Stimulated activated CD8-positive, alpha-beta memory T cell treated with anti-CD3 and anti-CD28 coated beads, Interleukin-15, amount 100 ng/mL, for 1 hour (primary cell): Measurements from ENCODE around the gene EI24.
"Not testable (repeated sequence)": the region's sequence is repeated elsewhere in the genome, so short reads cannot be mapped to it uniquely, and the experiment has no call there.

Experiments
- DNase-seq: peaks from one replicate; pipeline ENCODE4 v3.0.0-alpha.2; 2020; ENCODE audit warnings: low read depth

The EI24 gene

DNA sequence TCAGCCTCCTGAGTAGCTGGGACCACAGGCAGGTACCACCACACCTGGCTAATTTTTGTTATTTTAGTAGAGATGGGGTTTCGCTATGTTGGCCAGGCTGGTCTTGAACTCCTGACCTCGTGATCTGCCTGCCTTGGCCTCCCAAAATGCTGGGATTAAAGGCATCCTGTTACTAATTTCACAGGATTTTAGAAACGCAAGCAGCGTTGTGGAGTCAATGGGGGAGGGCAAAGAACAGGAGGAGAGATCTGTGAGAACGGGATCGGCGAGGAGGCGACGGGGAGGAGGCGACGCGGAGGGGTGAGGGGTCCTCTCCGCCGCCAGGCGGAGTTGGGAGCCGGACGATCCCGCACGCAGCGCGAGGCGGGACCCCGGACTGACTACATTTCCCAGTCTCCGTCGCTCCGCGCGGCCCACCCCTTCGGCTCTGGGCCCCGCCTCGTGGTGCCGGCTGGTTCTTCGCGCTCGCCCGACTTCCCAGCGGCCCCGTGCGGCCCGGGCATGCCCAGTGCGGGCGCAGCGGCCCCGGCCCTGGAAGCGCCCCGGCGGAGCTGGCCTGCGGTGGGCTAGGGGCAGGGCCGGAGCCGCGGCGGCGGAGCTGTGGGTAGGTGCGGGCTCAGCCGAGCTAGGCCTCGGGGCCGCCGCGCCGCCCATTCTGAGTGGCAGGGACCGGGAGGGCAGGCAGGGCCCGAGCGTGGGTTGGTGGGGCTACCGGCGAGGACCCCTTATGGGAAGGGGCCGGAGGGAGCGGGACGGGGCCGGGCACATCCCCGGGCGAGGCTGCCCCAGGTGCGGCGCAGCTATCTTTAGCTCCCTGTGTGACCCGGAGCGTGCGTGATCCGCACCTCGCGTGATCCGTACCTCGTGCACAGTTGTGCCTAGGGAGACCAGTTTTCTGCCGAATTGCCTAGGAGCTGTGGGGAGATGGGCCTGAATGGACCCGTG lies at the start of gene EI24:
TSS of gene EI24 (plus strand) at position 508 of the 945 bp plus-strand sequence. CDS start 3,051 bp downstream, outside the sequence.
- peak; percentile 66 for DNase-seq

DNA sequence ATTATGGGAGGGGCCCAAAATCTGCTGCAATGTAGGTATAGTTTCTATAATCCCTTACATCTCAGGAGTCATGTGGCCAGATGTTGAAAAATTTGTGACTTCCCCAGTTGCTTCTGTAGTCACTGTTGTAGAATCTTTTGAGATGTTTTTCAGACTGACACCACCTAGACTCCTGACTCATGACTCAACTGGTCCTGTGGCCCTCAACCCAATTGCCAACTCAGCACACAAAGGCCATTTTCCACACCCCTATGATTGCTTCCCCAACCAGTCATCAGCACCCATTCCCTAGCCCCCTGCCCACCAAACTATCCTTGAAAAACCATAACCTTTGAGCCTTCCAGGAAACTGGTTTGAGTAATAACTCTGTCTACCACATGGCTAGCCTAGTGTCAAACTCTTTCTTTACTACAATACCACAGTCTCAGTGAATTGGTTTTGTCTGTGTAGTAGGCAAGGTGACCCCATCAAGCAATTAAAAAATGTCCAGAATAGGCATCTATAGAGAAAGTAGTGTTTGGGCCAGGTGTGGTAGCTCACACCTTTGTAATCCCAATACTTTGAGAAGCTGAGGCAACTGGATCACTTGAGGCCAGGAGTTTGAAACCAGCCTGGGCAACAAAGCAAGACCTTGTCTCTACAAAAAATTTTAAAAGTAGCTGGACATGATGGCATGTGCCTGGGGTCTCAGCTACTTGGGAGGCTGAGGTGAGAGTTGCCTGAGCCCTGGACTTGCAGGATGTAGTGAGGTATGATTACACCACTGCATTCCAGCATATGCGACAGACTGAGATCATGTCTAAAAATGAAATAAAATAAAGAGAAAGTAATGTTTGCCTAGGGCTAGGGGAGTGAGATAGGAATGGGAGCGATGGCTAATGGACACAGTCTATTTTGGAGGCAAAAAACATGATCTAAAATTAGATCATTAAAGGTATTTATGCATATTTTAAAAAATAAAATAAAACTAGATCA lies 49.1 kb upstream of the EI24 start:
- no peak for DNase-seq

DNA sequence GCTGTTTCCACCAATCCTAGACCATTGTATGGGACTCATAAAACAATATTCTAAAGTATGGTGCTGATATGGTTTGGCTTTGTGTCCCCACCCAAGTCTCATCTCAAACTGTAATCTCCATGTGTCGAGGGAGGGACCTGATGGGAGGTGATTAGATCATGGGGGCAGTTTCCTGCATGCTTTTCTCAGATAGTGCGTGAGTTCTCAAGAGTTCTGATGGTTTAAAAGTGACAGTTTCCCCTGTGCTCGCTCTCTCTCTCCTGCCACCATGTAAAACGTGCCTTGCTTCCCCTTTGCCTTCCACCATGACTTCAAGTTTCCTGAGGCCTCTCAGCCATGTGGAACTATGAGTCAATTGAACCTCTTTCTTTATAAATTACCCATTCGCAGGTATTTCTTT lies 44.0 kb upstream of the EI24 start:
- DNase-seq, result no peak

DNA sequence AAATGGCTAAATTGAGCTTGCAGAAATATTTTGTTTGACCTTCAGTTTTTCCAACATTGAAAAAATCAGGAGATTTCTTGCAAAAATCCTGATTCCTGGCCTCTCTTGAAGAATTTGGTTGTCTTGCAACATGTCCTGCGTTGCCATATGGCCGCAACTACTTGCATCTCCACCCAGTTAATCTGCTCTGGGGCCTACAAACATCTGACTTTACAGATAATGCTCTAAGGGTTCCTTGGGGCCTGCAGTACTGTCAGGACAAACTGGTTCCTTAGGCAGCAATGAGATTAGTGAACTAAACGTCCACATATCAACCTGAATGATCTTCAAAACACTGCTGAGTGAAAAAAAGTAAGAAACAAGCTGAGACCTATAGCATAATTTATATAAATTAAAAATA lies 36.6 kb upstream of the EI24 start:
- no peak for DNase-seq

DNA sequence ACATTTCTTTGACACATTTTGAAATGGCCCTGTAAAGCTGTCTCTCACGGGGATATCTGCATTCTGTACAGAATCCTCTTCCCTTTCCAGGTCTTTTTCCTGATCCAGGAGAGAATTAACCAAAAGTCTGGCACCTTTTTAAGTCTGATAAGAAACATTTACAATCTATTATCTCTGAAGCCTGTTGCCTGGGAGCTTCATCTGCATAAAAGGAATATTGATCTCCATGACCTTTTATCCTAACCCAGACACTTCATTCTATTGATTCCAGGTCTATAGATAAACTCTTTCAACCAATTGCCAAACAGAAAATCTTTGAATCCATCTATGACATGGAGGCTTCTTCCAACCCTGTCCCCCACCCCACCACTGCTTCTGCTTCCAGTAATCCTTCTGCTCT lies 33.7 kb upstream of the EI24 start:
- no peak for DNase-seq

DNA sequence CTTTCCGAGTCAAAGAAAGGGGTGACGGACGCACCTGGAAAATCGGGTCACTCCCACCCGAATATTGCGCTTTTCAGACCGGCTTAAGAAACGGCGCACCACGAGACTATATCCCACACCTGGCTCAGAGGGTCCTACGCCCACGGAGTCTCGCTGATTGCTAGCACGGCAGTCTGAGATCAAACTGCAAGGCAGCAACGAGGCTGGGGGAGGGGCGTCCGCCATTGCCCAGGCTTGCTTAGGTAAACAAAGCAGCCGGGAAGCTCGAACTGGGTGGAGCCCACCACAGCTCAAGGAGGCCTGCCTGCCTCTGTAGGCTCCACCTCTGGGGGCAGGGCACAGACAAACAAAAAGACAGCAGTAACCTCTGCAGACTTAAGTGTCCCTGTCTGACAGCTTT lies 32.4 kb upstream of the EI24 start:
- not testable (repeated sequence) for DNase-seq

DNA sequence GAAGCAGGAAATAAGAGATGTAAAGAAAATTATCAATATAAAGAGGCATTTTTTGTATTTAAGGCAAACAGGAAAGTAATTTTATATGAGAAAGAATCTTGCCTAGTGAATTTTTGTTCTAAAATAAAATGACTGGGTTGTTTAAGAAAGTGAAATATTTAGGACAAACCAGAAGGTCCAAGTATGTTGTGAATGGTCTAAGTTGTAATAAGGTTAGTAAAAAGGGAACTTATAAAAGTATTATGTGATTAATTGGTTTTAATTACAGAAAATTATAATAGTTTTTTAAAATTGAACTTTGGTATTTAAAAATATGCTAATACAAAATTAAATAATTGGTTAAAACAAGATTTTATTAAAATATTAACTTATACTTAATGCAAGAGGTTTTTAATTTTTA lies 26.6 kb upstream of the EI24 start:
- DNase-seq, result no peak

DNA sequence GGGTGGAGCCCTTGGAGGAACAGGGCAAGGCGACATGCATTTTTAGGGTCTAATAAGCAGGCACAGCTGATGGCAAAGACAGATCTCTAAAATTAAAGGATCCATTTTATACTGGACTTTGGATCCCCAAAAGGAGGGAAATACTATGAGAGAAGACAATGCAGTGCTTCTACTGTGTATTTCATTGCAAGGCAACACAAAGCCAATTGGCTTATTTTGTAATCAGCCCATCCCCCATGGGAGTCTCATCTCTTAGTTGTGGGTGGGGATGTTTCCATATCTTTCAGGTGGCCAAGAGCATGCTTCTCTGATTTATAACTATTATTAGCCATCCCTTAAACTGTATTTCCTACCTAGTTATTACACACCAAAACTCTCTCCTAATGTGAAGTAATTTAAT lies 18.5 kb upstream of the EI24 start:
- DNase-seq, result no peak

DNA sequence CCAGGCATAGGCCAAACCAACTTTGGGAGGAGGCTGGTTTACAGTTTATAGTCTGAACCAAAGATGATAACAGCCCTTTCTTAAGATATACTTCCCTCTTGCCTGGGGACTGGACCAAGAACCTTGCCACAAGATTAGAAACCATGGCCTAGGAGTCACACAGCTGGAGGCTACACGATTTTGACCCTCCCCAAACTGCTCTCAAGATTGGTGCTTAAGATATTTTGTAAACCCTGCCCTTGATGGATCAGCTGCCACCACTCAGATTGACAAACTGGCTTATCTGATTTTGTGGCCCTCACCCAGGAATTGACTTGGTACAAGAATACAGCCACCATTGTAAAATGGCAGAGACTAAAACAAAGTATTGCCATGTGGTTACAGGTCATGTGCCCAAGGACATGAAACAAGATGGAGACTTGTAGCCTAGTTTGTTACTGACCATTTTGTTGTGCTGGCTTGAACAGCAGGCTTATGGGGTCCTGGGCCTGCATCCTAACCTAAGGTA lies 17.4 kb upstream of the EI24 start:
- no peak for DNase-seq

DNA sequence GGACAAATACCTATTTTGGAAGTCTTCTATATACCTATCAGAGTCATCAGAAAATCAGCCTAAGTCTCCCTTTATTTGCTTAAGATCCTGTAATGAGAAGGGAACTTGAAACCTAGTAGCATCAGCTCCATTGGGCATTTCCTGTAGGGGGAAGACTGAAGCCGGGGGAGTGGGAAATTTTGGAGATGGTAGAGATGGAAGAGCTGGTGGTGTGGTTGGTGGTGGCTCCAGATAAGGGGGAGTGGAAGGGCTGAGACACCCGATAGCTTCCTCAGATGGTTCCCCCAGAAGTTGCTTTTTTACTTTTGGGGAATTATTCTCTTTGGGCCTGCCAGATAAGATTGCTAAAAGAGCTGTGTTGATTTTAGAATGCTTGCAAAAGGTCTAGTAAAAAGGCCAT lies 16.4 kb upstream of the EI24 start:
- no peak for DNase-seq

DNA sequence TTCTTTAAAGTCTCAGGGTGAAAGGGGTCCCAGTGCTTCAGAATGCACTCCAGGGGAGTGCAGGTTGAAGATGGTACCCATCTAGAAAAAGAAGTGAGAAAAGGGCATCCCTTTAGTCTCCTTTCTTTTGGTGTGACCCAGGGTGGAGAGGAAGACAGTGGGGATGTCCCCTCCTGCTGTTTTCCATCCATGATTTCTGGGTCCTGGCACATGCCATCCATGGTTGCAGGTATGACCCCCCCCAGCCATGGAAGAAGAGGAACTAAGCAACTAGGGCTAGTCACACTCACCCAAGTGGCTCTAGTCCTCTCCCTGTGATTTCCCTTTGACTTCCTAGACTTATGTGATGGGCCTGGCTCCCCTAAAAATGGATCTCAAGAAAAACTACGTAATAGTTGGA lies 15.9 kb upstream of the EI24 start:
- no peak for DNase-seq

DNA sequence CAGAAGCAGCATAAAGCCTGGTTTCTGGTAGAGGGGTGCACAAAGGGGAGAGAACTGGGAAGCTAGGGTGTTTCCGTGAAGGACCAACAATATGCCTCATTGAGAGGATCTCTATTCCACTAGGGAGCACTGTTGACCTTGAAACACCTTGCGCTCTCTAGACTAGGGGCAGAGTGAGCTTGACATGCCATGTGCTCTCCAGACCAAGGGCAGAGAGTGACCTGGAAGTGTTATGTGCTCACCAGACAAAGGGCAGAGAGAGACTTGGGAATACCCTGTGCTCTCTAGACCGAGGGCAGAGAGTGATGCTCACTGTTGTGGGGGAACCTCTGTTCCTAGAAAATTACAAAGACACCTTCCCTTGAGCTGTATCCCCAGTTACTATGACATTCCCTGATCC lies 15.2 kb upstream of the EI24 start:
- DNase-seq, result no peak

DNA sequence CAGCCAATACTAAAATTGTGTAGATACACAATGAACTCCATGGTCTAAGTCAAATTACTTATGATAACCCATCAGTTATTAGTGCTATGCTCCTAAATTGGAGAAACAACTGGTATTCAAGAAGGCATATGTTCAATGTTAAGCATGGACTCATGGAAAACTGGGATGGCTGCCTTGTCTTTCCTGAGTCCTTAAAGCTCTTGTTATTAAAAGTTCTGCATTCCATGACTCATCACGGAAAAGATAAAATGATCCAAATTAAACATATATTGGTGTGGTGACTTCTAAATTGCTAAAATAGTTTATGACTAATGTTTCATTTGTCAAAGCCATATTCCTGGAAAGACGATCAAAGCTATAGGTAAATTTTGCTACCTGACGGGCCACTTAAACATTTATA lies 9.4 kb upstream of the EI24 start:
- DNase-seq, result no peak

DNA sequence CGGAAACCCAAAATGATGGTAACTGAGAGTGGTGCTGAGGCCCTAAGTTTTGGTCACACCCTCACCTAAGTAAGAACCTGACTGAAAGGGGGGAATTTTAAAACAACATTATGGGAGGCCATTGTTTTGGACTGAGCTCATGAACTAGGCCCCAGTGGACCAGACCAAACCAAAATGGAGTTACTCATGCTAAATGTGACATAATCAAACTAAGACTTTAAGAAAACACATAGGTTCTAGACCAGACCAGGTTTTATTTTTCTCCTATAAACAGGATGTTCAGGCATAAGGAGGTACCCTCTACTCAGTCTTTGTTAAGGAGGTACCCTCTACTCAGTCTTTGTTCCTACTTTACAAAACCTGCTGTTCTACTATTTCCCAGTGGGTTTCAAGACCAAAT lies 7.4 kb upstream of the EI24 start:
- DNase-seq, result no peak

DNA sequence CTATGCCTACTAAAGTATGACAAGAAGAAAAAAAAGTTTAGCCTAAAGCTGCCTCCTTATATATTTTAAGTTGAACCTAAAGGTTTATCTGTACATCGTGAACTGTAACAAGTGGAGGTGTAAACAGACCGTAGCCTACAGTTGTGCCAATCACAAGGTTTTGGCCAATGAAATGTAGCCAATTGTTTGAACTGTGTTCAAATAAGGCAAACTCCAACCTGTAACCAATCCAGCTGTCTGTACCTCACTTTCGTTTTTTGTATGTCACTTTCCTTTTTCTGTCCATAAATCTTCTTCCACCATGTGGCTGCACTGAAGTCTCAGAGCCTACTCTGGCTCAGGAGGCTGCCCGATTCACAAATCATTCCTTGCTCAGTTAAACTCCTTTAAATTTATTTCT lies 6.8 kb upstream of the EI24 start:
- DNase-seq, result no peak

DNA sequence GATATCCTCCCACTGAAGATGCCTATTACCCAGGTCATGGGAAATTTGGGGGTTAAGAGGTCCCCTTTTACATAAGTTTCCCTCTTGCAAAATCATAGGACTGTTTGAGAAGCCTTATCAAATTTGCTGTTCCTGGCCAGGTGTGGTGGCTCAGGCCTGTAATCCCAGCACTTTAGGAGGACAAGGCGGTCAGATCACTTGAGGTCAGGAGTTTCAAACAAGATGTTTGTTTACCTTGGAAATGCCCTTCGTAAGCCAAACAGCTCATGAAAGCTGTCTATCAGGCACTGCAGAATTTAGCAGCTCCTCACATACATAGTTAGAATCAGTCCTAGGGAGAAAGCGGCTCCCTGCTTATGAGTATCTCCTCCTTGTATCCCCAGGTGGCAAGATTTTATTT lies 4.9 kb upstream of the EI24 start:
- DNase-seq, result no peak

DNA sequence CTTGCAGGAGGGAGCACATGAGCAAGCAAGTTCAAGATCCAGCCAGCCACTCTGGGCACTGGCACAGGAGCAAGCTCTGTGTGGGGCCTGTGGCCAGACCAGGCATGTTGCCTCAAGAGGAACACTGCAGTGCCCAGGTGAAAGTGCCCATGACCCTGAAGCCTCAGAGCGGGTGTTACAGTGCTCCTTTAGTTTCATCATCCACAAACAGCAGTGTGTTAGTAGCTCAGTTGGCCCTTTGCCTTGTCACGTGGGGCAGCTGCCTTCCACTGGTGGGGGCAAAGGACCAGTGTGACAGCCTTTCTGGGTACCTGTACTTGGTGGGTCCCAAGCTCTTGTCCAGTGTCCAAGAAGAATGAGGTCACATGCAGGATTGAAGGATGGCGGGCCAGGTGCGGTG lies 3.0 kb upstream of the EI24 start:
- DNase-seq, result no peak

DNA sequence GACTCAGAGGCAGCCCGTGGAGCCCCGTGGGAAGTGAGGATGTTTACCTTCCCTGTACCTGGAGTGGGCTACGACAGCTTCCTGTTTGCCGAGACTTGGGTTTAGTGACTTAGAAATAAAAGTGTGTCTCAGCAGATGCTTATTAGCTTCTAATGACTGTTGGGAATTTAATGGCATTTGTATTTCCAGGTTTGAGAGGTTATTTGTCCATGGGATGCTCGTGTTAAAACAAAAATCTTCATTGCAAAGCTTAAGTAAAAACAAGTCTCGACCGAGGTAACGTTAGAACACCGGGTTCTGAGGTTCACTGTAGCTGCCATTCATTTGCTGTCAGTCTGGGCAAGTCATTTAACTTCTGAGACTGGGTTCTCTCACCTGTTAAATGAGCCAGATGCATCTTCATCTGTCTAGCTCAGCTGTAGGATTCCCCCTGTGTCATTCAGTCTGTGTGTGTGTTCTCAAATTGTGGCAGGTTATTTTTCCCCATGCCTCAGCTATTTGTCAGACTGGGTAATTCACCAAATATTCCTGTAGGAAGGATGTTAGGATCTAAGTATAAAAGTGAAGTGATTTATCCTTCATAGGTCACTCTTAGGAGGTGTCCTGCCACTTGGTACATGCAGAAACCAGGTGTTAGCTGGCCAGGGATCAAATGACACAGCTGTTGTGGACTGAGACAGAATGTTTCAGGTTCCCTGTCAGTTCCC lies 791 bp downstream of the EI24 start:
- DNase-seq, result no peak

DNA sequence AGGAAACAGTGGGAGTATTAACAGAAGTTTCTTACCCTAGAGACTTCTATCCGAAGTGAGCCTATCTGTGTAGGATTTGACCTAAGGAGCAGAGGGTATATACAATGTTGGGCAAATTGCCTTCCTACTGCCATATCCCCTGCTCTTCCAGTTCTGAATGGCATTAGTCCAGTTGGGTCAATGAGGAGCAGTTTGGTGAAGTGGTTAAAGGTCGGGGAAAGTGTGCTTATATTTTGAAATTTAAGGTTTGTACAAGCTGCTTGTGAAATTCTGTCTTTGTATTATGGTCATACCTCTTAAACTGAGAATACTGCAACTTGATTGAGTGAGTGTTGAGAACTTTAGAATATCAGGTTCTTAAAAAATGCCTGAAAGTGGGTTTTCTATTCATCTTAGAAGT lies 1.7 kb downstream of the EI24 start:
- no peak for DNase-seq

DNA sequence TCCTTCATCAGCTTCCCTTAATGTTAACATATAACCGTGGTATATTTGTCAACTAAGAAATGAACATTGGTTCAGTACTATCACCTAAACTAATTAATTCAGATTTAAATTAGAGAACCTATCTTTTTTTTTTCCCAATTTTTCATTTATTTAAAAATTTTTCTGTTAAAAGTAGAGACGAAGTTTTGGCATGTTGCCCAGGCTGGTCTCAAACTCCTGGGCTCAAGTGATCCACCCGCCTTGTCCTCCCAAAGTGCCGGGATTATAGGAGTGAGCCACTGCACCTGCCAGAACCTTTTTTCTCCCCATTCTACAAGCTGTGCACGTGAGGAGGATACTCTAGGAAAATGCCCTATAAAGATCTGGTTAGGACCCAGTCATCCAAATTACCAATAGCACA lies 3.6 kb downstream of the EI24 start:
- no peak for DNase-seq

DNA sequence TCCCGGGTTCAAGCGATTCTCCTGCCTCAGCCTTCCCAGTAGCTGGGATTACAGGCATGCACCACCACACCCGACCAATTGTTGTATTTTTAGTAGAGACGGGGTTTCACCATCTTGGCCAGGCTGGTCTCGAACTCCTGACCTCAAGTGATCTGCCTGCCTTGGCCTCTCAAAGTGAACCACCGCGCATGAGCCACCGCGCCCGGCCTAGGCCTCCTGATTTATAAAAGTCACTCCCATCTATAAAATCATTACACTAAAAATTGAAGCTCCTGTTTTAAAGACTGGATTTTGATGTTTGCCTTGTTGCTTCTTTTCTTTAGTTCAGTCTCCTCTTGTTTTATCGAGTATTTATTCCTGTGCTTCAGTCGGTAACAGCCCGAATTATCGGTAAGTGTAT lies 7.9 kb downstream of the EI24 start:
- not testable (repeated sequence) for DNase-seq

DNA sequence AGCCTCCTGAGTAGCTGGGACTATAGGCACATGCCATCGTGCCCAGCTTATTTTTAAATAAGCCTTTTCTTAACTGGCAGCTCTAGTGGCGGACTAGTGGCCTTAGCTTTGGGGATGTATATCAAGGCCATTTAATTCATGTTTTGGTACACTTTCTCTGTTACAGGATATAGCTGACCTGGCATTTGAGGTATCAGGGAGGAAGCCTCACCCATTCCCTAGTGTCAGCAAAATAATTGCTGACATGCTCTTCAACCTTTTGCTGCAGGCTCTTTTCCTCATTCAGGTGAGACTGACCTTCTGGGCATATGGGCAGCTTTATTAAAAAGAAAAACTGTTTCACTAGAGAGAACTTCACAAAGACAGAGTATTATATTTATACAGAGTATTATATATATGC lies 9.5 kb downstream of the EI24 start:
- DNase-seq, result no peak
